ENCODE data around the gene CHID1.

The CHID1 gene

DNA sequence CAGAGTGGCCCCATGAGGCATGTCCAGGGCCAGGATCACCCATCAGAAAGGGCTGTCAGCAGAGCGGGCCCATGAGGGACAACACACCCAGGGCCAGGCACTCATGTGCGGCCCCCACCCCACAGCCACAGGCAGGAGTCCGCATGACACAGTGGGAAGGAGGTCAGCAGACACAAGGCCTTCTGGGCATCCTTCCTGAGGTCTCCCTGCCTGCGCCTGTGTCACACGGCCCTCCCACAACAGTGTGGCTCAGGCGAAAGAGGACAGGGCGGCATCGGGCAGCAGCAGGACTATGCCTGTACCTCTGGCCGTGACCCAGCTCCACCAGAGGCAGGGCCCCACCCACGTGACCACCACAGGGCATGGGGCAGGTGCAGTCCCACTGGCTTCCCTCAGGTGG lies 27.1 kb downstream of the CHID1 start:
- DNase-seq, result no peak

DNA sequence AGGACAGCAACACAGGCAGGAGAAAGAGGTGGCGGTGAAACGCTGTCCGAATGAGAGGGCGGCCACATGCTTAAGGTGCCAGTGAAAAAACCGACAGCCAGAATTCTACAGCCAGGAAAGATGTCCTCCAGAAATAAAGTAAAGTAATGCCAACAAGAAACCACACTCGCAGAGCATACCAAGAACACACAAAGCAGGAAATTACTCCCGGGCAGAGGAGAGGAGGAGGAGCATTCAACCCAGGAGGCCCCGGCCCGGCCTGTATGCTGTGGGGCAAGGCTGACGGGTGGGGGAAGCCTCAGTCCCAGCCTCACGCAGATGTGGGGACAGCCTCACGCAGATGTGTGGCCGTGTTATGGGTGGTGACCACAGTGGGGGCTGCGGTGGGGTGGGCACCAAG lies 28.0 kb downstream of the CHID1 start:
- no peak for DNase-seq

GRCh38 chr11:880447-880846 lies 30.2 kb downstream of the CHID1 start:
- no peak for DNase-seq

DNA sequence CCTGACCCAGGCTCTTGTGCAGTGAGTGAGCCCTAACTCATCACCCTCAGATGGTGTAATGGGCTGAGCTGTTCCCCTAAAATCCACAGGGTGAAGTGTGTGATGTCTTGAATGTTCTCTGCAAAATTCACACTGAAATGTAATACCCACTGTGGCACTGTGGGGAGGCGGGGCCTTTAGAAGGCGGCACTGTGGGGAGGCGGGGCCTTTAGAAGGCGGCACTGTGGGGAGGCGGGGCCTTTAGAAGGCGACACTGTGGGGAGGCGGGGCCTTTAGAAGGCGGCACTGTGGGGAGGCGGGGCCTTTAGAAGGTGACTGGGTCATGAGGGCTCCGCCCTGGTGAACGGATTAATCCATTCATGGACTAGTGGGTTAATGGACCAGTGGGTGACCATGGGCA lies 33.0 kb downstream of the CHID1 start:
- peak; percentile 37 for DNase-seq

GRCh38 chr11:876545-876944 lies 34.1 kb downstream of the CHID1 start:
- peak; percentile 88 for DNase-seq

GRCh38 chr11:875769-876301 lies 34.8 kb downstream of the CHID1 start:
- peak; percentile 42 for DNase-seq

DNA sequence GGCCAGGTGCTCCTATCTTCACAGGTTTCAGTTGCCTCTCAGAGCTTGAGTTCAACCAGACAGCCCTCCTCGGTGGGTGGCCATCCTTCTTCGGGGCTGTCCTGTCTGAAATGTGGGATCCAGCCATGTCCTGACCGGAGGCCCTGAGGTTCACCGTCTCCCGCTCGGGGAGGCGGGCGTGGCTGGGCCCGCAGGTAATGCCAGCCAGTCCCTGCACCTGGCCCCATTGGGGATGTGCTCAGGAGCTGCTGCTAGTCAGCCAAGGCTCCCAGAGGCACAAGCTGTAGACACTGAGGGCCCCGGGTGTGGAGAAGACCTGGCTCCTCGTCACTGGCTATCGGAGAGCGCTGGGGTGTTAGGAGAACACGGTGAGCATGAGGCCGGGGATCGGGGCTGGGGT lies 35.4 kb downstream of the CHID1 start:
- no peak for DNase-seq

DNA sequence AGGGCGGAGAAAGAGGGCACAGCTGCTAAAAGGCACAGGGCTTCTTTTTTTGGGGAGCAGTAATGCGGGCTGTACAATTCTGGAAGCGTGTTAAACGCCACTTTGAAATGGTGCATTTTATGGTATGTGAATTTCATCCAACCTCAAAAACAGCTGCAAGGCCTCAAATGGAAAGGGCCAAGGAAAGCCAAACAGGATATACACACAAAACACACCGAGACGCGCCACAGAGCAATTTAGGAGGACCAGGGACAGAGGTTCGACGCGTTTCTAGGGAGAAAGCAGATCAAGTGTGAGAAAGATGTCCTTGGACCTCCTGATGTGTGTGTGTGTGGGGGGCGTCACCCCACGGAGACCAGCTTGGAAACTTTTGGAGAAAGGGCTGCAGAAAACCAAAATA lies 36.9 kb downstream of the CHID1 start:
- DNase-seq, result no peak

- no peak for DNase-seq
Observed at GRCh38 chr11:872799-873198, 37.8 kb downstream of the CHID1 start.

DNA sequence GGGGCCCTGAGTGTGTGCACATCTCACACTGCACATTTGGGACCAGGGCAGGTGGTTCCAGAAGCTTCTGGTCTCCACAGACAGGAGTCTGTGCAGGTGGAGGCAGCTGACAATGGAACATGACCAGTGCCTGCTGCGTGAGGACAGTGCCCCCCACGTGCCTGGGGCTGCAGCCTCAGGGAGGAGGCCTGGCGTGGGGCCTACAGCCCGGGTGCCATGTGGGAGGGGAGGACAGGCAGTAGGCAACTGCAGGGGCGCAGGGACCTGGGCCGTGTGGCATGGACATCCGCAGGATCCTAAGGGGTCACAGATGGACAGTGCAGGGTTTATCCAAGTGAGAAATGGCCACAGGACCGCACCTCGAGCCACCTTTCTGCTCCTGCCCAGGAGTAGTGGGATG lies 39.1 kb downstream of the CHID1 start:
- DNase-seq, result no peak

- no peak for DNase-seq
Observed at GRCh38 chr11:870418-870817, 40.2 kb downstream of the CHID1 start.

DNA sequence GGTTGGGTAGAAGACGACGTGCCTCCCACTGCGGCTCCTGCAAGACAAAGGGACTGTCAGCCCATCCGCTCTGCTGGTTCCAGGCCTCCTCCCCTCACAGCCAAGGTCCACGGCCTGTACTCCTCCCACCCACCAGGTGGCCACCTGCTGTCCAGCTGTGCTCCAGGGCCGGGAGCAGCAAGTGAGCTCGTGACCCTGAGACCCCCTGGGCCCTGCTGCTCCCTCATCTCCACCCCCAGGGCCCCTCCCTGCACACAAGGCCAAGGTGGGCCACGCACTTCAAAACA lies 40.5 kb downstream of the CHID1 start:
- DNase-seq, result no peak

GRCh38 chr11:869399-870126 lies 41.0 kb downstream of the CHID1 start:
- DNase-seq, result no peak

- no peak for DNase-seq
Observed at GRCh38 chr11:868802-869201, 41.8 kb downstream of the CHID1 start.

GRCh38 chr11:868394-868793 lies 42.2 kb downstream of the CHID1 start:
- DNase-seq, result no peak

GRCh38 chr11:867856-868358 lies 42.7 kb downstream of the CHID1 start:
- DNase-seq, result no peak

- DNase-seq, result no peak
Observed at GRCh38 chr11:866481-866880, 44.1 kb downstream of the CHID1 start.

DNA sequence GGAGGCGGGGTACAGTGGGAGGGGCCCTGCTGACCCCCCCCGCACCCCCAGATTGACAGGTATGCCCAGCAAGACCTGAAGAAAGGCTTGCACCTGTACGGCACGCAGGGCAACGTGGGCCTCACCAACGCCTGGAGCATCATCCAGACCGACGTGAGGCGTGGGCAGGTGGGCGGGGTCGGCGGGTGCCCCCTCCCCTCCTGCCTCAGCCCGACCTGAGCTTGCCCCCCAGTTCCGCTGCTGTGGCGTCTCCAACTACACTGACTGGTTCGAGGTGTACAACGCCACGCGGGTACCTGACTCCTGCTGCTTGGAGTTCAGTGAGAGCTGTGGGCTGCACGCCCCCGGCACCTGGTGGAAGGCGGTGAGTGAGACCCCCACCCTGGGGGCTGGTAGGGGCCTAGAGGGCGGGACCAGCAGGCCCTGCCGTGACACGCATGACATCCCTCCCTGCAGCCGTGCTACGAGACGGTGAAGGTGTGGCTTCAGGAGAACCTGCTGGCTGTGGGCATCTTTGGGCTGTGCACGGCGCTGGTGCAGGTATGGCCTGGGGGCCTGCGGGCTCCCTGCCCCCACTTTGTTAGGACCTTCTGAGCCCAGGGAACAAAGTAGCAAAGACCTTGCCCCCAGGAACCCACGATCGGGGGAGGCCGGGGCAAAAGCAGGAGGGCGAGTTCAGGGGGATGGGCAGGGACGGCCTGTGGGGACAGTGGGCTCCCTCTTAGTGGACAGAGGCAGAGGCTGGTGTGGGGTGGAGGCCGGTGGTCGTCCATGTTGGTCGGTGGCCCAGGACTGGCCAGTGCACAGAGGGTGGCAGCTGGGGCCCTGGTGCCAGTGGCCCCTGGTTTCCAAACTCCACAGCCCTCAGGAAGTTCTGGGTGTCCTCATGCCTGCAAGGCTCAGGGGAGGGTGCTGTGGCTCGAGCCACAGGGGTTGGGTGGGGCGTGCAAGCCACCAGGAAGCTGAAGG lies 44.9 kb downstream of the CHID1 start:
- no peak for DNase-seq

- DNase-seq, result no peak
Observed at GRCh38 chr11:864898-865297, 45.7 kb downstream of the CHID1 start.

GRCh38 chr11:863910-864827 lies 46.4 kb downstream of the CHID1 start:
- DNase-seq, result no peak

GRCh38 chr11:863023-863909 lies 47.3 kb downstream of the CHID1 start:
- no peak for DNase-seq

DNA sequence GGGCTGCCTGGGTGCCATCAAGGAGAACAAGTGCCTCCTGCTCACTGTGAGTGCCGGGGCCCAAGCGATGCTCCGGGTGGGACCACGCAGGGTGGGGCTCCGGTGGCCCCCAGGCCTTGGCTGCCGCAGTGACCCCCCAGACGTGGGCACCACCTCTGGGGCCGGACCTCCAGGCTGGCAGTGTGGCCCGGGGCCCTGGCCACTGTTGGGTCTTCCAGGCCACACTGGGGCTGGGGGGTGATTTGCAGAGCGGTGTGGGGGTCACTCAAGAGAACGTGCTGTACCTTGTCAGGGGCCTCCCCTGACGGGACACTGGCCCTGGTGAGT lies 48.0 kb downstream of the CHID1 start:
- no peak for DNase-seq

All from NCI-H69 (cell line).